GM19035 (cell line): ENCODE results near the gene C12orf43.
"Not testable (repeated sequence)": the region's sequence is repeated elsewhere in the genome, so short reads cannot be mapped to it uniquely, and the experiment has no call there.

ENCODE experiments used
- ATAC-seq: cut with Tn5 transposase; IDR thresholded peaks from one replicate; pipeline ENCODE4 v1.9.1; 2021; ENCODE audit not compliant: unreplicated experiment

The C12orf43 gene

GRCh38 chr12:121015825-121016766, at the start of gene C12orf43:
TSS of gene C12orf43 (minus strand) at chr12:121016487. CDS start at chr12:121016474, 13 bp downstream.
- peak; percentile 91 for ATAC-seq

- no peak for ATAC-seq
These were observed 49.1 kb upstream of the C12orf43 start for GRCh38 chr12:121065345-121065744.

- ATAC-seq = not testable (repeated sequence)
These were observed 48.3 kb upstream of the C12orf43 start for GRCh38 chr12:121064586-121064985.

- ATAC-seq = no peak
These were observed 47.8 kb upstream of the C12orf43 start for GRCh38 chr12:121064116-121064515.

- ATAC-seq = no peak
These were observed 46.2 kb upstream of the C12orf43 start for GRCh38 chr12:121062391-121063045.

- no peak for ATAC-seq
These were observed 45.5 kb upstream of the C12orf43 start for GRCh38 chr12:121061831-121062230.

GRCh38 chr12:121060149-121061001, 44.1 kb upstream of the C12orf43 start:
- ATAC-seq = peak; percentile 87

- ATAC-seq = peak; percentile 14
These were observed 43.0 kb upstream of the C12orf43 start for GRCh38 chr12:121059031-121059898.

- no peak for ATAC-seq
These were observed 41.5 kb upstream of the C12orf43 start for GRCh38 chr12:121057794-121058193.

GRCh38 chr12:121053706-121054105, 37.4 kb upstream of the C12orf43 start:
- no peak for ATAC-seq

GRCh38 chr12:121050725-121051124, 34.4 kb upstream of the C12orf43 start:
- no peak for ATAC-seq

GRCh38 chr12:121048442-121048841, 32.2 kb upstream of the C12orf43 start:
- ATAC-seq = no peak

- not testable (repeated sequence) for ATAC-seq
These were observed 31.1 kb upstream of the C12orf43 start for GRCh38 chr12:121047400-121047799.

- ATAC-seq = no peak
These were observed 26.8 kb upstream of the C12orf43 start for GRCh38 chr12:121043067-121043466.

GRCh38 chr12:121038861-121039668, 22.8 kb upstream of the C12orf43 start, which contains the start of gene OASL:
TSS of gene OASL (minus strand) at chr12:121039246. CDS start at chr12:121038971, 275 bp downstream.
- ATAC-seq = peak; percentile 75

- ATAC-seq = no peak
These were observed 20.6 kb upstream of the C12orf43 start for GRCh38 chr12:121036810-121037326.

- ATAC-seq = no peak
These were observed 18.5 kb upstream of the C12orf43 start for GRCh38 chr12:121034616-121035305.

- ATAC-seq = no peak
These were observed 17.5 kb upstream of the C12orf43 start for GRCh38 chr12:121033625-121034349.
